Measurements from ENCODE around the gene FBXO27. TPM values are rescaled to one million over a fixed set of nuclear protein-coding genes. Genes with fewer than 3 reads are reported as not detected.
"Not testable (repeated sequence)": the region's sequence is repeated elsewhere in the genome, so short reads cannot be mapped to it uniquely, and the experiment has no call there.

The FBXO27 gene
- total and polyA plus RNA-seq, 2 donors: 2.9 to 8.8 TPM

DNA sequence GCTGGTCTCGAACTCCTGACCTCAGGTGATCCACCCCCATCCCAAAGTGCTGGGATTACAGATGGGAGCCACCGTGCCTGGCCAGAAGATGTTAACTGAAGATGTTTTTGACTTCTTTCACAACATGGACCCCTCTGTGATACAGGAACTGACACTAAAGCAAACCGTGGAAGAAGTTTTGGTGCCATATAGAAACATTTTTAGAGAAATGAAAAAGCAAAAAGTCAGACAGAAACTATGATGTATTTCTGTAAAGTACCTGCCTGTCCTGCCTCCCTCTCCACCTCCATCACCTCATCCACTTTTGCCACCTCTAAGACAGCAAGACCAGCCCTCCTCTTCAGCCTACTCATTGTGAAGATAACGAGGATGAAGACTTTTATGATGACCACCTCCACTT lies 11.3 kb downstream of the FBXO27 start:
- 85% methylated on average over 4 of the region's 4 CpGs for WGBS
- Histone ChIP-seq H3K4me1 (ENCODE audit: insufficient read depth) (no peaks in the 10 kb centered on the region), H3K36me3 (ENCODE audit: insufficient read depth) (no peaks in the 10 kb centered on the region), H3K4me3 (ENCODE audit: low read depth, low read length) (no peak overlapping the region), H3K27ac (ENCODE audit: low read depth) (no peak overlapping the region)
- DNase-seq (ENCODE audit: extremely low spot score): no peak

DNA sequence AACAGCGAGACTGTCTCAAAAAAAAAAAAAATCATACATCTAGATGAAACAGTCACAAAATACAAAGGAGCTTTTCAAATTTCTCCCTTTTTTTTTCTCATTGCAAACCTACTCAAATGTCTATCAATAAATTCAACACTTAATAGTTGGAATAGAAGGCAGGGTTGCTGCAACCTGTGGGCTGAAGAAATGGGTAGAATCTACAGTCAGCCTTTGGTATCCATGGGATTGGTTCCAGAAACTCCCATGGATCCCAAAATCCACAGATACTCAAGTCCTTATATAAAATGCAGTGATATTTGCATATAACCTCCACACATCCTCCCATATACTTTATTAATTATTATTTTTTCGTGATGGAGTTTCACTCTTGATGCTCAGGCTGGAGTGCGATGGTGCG lies 14.7 kb downstream of the FBXO27 start:
- H3K4me1 ChIP-seq (ENCODE audit: insufficient read depth): no peaks in the 10 kb centered on the region
- H3K27ac ChIP-seq (ENCODE audit: low read depth): no peak overlapping the region
- no peak overlapping the region for H3K4me3 ChIP-seq (ENCODE audit: low read depth, low read length)
- DNase-seq (ENCODE audit: extremely low spot score): no peak
- no peaks in the 10 kb centered on the region for H3K36me3 ChIP-seq (ENCODE audit: insufficient read depth)
- WGBS: 92% methylated on average over 4 of the region's 4 CpGs

DNA sequence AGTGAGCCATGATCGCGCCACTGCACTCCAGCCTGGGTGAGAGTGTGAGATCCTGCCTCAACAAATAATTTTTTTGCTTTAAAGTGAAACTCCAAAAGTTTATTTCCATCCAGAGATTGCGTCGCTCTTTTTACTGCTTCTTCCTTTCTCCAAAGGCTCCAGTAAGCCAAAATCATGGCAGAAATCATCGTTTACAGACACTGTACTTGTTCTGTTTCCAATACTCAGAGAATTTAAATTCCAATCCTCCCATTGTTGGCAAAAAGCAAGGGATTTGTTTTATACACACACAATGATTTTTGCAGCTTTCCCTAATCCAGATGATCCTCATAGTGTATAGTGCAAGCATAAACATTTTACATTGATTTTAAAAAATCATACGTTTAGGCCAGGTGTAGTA lies 15.3 kb downstream of the FBXO27 start:
- H3K4me1 ChIP-seq (ENCODE audit: insufficient read depth): no peaks in the 10 kb centered on the region
- DNase-seq (ENCODE audit: extremely low spot score): no peak
- H3K36me3 ChIP-seq (ENCODE audit: insufficient read depth): no peaks in the 10 kb centered on the region
- H3K27ac ChIP-seq (ENCODE audit: low read depth): no peak overlapping the region
- H3K4me3 ChIP-seq (ENCODE audit: low read depth, low read length): no peak overlapping the region
- WGBS: 53% methylated on average over 6 of the region's 6 CpGs

DNA sequence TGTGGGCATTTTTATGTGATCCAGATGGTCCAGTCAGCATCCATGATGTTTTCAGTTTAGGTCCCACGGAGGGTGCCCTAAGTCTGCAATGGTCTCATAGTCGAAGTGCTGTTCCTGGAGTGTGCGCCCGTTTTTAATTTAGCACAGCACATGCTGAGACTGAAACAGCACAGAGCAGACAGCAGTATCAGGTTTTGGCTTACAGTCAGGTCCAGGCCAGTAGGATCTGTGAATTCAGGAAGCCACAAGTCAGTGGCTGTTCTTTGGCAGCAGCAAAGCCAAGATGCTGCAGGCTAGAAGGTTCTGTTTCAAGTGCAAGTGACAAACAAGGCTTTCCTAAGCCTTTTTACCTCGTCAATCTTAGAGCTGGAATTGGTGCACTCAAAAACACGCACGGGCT lies 18.3 kb downstream of the FBXO27 start:
- no peak overlapping the region for H3K4me3 ChIP-seq (ENCODE audit: low read depth, low read length)
- H3K27ac ChIP-seq (ENCODE audit: low read depth): no peak overlapping the region
- WGBS: 84% methylated on average over 7 of the region's 7 CpGs
- H3K4me1 ChIP-seq (ENCODE audit: insufficient read depth): no peaks in the 10 kb centered on the region
- no peaks in the 10 kb centered on the region for H3K36me3 ChIP-seq (ENCODE audit: insufficient read depth)
- DNase-seq (ENCODE audit: extremely low spot score): no peak

DNA sequence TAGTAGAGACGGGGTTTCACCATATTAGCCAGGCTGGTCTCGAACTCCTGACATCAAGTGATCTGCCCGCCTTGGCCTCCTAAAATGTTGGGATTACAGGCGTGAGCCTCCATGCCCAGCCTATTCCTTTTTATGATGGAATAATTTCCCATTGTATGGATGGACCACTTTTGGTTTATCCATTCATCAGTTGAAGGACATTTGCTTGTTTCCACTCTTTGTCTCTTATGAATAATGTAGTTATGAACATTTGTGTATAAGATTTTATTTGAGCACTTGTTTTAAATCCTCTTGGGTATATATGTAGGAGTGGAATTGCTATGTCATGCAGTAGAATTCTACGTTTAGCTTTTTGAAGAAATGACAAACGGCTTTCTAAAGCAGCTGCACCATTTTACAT lies 23.3 kb downstream of the FBXO27 start:
- no peaks in the 10 kb centered on the region for H3K36me3 ChIP-seq (ENCODE audit: insufficient read depth)
- no peak overlapping the region for H3K4me3 ChIP-seq (ENCODE audit: low read depth, low read length)
- no peak overlapping the region for H3K27ac ChIP-seq (ENCODE audit: low read depth)
- H3K4me1 ChIP-seq (ENCODE audit: insufficient read depth): no peaks in the 10 kb centered on the region
- DNase-seq (ENCODE audit: extremely low spot score): no peak
- WGBS: 80% methylated on average over 6 of the region's 6 CpGs

DNA sequence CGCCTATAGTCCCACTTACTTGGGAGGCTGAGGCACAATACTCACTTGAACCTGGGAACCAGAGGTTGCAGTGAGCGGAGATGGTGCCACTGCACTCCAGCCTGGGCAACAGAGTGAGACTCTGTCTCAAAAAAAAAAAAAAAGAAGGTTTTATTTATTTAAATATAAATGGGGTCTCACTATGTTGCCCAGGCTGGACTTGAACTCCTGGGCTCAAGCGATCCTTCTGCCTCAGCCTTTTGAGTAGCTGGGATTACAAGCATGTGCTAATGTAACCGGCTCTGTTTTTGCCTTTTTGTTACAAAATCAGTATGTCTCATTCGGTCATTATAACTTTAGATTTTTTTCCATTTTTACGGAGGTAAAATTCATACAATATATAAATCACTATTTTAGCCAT lies 24.2 kb downstream of the FBXO27 start:
- no peak for DNase-seq (ENCODE audit: extremely low spot score)
- H3K36me3 ChIP-seq (ENCODE audit: insufficient read depth): no peaks in the 10 kb centered on the region
- no peak overlapping the region for H3K4me3 ChIP-seq (ENCODE audit: low read depth, low read length)
- no peak overlapping the region for H3K27ac ChIP-seq (ENCODE audit: low read depth)
- H3K4me1 ChIP-seq (ENCODE audit: insufficient read depth): no peaks in the 10 kb centered on the region
- 93% methylated on average over 6 of the region's 6 CpGs for WGBS

DNA sequence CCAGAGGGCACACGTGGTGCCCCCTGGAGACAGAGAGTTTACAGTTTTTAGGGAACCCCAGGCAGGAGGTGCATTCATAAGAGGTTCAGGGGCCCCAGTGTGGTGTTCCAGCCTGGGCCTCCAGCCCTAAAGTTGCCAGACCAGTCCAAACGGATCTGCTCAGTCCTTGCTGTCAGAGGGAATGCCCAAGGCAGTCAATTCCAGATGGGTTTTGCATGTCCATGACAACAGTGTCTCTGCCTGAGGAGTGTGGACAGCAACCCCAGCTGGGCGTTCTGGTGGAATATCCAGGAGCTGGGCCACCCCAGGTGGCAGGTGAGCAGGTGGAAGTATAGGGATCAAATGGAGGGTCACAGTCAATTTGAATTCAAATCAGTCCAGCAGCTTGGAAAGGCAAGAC lies 25.3 kb downstream of the FBXO27 start:
- Histone ChIP-seq H3K4me3 (ENCODE audit: low read depth, low read length) (no peak overlapping the region), H3K36me3 (ENCODE audit: insufficient read depth) (no peaks in the 10 kb centered on the region), H3K27ac (ENCODE audit: low read depth) (no peak overlapping the region), H3K4me1 (ENCODE audit: insufficient read depth) (no peaks in the 10 kb centered on the region)
- no peak for DNase-seq (ENCODE audit: extremely low spot score)
- 44% methylated on average over 3 of the region's 3 CpGs for WGBS

DNA sequence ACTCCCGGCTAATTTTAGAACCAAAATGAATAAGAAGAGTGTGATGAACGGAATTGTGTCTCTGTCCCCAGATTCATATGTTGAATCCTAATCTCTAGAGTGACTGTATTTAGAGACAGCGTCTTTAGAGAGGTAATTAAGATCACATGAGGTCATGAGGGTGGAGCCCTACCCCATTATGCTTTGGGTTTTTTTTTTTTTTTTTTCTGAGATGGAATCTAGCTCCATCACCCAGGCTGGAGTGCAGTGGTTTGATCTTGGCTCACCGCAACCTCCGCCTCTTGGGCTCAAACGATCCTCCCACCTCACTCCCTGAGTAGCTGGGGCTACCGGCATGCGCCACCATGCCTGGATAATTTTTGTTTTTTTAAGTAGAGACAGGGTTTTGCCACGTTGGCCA lies 27.9 kb downstream of the FBXO27 start:
- Histone ChIP-seq H3K4me1 (ENCODE audit: insufficient read depth) (no peaks in the 10 kb centered on the region), H3K4me3 (ENCODE audit: low read depth, low read length) (no peak overlapping the region), H3K27ac (ENCODE audit: low read depth) (no peak overlapping the region), H3K36me3 (ENCODE audit: insufficient read depth) (no peaks in the 10 kb centered on the region)
- no peak for DNase-seq (ENCODE audit: extremely low spot score)
- 71% methylated on average over 9 of the region's 9 CpGs for WGBS

DNA sequence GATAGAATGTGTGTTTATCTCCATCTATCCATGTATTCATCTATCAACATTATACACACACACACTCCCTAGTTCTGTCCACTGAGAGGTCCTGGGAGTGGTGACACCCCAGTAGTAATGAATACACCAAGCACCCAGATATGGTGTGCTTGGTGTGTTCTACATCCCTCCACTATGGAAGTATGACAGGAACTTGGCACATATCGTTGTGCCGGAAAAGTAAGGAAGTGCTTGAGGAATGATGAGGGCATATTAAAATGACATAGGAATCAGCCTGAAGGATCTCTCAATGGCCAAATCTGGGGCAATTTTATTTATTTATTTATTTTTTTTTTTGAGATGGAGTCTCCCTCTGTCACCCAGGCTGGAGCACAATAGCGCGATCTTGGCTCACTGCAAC lies 28.6 kb downstream of the FBXO27 start:
- H3K4me3 ChIP-seq (ENCODE audit: low read depth, low read length): no peak overlapping the region
- 70% methylated on average over 4 of the region's 4 CpGs for WGBS
- no peak for DNase-seq (ENCODE audit: extremely low spot score)
- no peaks in the 10 kb centered on the region for H3K4me1 ChIP-seq (ENCODE audit: insufficient read depth)
- no peak overlapping the region for H3K27ac ChIP-seq (ENCODE audit: low read depth)
- H3K36me3 ChIP-seq (ENCODE audit: insufficient read depth): no peaks in the 10 kb centered on the region

DNA sequence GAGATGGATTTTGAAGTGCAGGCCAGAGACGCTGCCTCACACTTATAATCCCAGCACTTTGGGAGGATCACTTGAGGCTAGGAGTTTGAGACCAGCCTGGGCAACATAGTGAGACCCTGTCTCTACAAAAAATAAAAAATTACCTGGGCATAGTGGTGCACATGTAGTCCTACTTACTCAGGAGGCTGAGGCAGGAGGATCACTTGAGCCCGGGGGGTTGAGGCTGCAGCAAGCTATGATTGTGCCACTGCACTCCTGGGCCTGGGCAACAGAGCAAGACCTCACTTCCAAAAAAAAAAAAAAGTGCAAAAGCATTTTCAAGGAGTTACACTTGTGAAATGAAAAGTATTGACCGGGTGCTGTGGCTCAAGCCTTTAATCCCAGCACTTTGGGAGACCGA lies 29.2 kb downstream of the FBXO27 start:
- Histone ChIP-seq H3K36me3 (ENCODE audit: insufficient read depth) (no peaks in the 10 kb centered on the region), H3K4me1 (ENCODE audit: insufficient read depth) (no peaks in the 10 kb centered on the region), H3K27ac (ENCODE audit: low read depth) (no peak overlapping the region), H3K4me3 (ENCODE audit: low read depth, low read length) (no peak overlapping the region)
- 79% methylated on average over 4 of the region's 4 CpGs for WGBS
- no peak for DNase-seq (ENCODE audit: extremely low spot score)

DNA sequence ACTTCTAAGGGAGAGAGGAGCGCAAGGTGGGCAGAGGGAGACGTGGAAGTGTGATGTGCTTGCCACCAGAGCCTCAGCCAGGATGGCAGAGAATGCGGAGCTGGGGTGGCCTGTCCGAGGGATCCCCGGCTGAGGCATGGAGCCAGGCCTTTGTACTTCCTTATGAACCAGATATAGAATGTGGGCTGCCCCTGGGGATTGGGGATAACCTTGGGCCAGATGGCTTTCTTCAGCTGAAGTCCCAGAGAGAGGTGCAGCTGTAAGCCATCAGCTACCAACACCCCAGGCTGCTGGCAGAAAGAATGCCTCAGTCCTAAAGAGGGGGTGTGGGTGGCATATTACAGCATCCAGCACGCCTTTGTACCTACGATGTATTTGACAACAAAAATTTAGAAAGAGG lies 31.3 kb downstream of the FBXO27 start:
- Histone ChIP-seq H3K4me1 (ENCODE audit: insufficient read depth) (no peaks in the 10 kb centered on the region), H3K4me3 (ENCODE audit: low read depth, low read length) (no peak overlapping the region), H3K36me3 (ENCODE audit: insufficient read depth) (no peaks in the 10 kb centered on the region), H3K27ac (ENCODE audit: low read depth) (no peak overlapping the region)
- WGBS: 29% methylated on average over 7 of the region's 7 CpGs
- DNase-seq (ENCODE audit: extremely low spot score): no peak

DNA sequence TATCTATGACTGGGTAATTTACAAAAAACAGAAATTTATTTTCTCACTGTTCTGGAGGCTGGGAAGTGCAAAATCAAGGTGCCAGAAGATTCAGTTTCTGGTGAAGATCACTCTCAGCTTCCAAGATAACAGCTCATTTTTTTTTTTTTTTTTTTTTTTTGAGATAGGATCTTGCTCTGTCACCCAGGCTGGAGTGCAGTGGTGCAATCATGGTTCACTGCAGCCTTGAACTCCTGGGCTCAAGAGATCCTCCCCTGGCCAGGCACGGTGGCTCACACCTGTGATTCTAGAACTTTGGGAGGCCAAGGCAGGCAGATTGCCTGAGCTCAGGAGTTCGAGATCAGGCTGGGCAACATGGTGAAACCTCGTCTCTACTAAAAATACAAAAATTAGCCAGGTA lies 34.8 kb downstream of the FBXO27 start:
- not testable (repeated sequence) for H3K27ac ChIP-seq (ENCODE audit: low read depth); H3K36me3 ChIP-seq (ENCODE audit: insufficient read depth); H3K4me1 ChIP-seq (ENCODE audit: insufficient read depth); DNase-seq (ENCODE audit: extremely low spot score); H3K4me3 ChIP-seq (ENCODE audit: low read depth, low read length)
- 90% methylated on average over 3 of the region's 3 CpGs for WGBS

DNA sequence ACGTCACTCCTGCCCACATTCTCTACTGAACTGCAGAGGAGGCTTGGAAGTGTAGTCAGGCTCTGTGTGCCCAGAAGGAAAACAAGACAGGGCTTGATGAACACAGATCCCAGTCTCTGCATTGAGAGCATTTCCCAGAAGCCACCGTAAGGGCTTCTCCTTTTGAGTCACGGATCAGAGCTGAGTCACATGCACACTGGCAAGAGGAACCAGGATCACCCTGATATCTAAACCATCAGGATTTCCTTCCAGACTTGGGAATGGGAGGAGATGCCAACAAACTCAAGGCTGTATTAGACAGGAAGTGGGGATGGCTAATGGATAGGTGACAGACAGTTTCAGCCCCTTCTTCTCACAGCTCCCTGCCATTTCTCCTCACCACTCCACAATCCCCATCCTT lies 39.1 kb downstream of the FBXO27 start:
- Histone ChIP-seq H3K27ac (ENCODE audit: low read depth) (no peak overlapping the region), H3K36me3 (ENCODE audit: insufficient read depth) (no peaks in the 10 kb centered on the region), H3K4me3 (ENCODE audit: low read depth, low read length) (no peak overlapping the region), H3K4me1 (ENCODE audit: insufficient read depth) (no peaks in the 10 kb centered on the region)
- DNase-seq (ENCODE audit: extremely low spot score): no peak
- 54% methylated on average over 3 of the region's 3 CpGs for WGBS

DNA sequence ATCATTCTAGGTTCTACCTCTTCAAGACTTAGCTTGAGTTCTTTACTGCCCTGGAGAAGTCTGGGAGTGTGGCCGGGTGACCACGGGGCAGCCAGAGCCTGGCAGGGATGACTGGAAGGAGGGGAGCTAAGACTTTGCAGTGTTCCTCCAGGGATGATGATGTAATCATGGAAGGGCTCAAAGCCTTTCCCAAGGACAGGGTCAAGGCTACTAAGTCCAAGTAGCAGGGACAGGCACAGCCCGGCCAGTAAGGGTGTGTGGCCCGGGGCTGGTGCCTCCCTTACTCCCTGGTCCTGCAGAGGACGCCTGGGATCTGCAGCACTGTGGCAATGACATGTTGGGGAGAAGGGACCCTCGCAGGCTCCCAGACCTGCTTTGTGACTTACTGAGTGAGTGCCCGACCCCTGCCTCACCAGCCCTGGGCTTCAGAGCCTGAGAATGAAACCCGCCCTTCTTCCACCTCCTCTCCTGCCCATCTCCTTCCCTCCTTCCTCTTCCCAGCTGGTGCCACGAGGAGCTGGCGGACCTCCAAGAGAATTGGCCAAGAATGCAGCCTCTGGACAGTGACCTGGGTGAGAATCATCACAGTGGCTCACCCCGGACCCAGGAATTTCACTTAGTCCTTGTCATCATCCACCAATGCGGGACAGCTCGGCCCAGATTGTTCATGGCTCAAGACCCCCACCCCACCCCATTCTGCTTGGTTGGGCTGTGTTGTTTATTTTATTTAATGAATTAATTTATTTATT lies 41.2 kb downstream of the FBXO27 start:
- H3K4me1 ChIP-seq (ENCODE audit: insufficient read depth): no peaks in the 10 kb centered on the region
- DNase-seq (ENCODE audit: extremely low spot score): no peak
- H3K36me3 ChIP-seq (ENCODE audit: insufficient read depth): no peaks in the 10 kb centered on the region
- H3K27ac ChIP-seq (ENCODE audit: low read depth): no peak overlapping the region
- WGBS: 68% methylated on average over 13 of the region's 13 CpGs
- H3K4me3 ChIP-seq (ENCODE audit: low read depth, low read length): no peak overlapping the region

DNA sequence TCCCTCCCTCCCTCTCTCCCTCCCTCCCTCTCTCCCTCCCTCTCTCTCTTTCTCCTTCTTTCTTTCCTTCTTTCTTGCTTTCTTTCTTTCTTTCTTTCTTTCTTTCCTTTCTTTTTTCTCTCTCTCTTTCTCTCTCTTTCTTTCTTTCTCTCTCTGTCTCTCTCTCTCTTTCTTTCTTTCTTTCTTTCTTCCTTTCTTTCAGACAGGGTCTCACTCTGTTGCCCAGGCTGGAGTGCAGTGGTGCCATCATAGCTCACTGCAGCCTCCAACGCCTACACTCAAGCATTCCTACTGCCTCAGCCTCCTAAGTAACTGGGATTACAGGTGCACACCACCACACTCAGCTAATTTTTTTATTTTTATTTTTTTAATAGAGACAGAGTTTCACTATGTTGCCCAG lies 42.7 kb downstream of the FBXO27 start:
- H3K4me3 ChIP-seq (ENCODE audit: low read depth, low read length); DNase-seq (ENCODE audit: extremely low spot score); H3K36me3 ChIP-seq (ENCODE audit: insufficient read depth); H3K4me1 ChIP-seq (ENCODE audit: insufficient read depth); H3K27ac ChIP-seq (ENCODE audit: low read depth): not testable (repeated sequence)
- WGBS: 86% methylated on average over 1 of the region's 1 CpG
